Measurements from ENCODE around the gene ERBB4. TPM values are rescaled to one million over a fixed set of nuclear protein-coding genes. Genes with fewer than 3 reads are reported as not detected.
A peak's percentile ranks its signal among the peaks of the same experiment; 100 is the strongest.

ERBB4 gene
- total and polyA plus RNA-seq, 9 donors, result 5.0 to 12.7 (median 7.7) TPM

- Histone ChIP-seq H3K4me1 (ENCODE audit: control insufficient read depth, insufficient read depth, low read length) (no peaks in the 10 kb centered on the region), H3K36me3 (ENCODE audit: control insufficient read depth, insufficient read depth, low read length) (no peaks in the 10 kb centered on the region), H3K4me3 (ENCODE audit: low read length) (no peak overlapping the region), H3K27ac (ENCODE audit: low read length) (no peak overlapping the region), H3K27me3 (ENCODE audit: control insufficient read depth, insufficient read depth, low read length) (no peaks in the 10 kb centered on the region), H3K9me3 (replicated peaks; ENCODE audit: control insufficient read depth, low read depth, low read length) (no peaks in the 10 kb centered on the region)
- DNase-seq, result no peak
- WGBS (ENCODE audit: insufficient coverage), result no CpG with 5 or more reads among the region's 3 CpGs
These were observed 607.3 kb downstream of the ERBB4 start for GRCh38 chr2:211931314-211931713.

DNA sequence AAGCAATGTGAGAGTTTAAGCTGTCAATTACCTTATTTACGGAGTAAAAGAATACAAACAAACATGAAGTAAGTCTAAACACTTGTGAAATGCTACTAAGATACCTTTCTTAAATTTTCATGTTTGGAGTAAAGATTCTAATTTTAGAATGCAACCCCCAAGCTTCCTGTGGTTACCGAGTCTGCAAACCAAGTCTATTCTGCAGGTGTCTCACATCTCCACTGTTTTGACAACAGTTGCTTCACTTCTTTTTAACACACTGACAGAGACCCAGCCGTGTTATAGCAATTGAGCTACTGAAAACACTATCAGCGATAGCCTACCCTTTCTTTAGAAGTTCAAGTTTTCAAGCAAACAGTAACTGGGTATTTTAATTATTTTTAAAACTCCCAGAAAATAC is 608.3 kb downstream of the ERBB4 start:
- H3K27me3 ChIP-seq (ENCODE audit: control insufficient read depth, insufficient read depth, low read length), result no peaks in the 10 kb centered on the region
- H3K36me3 ChIP-seq (ENCODE audit: control insufficient read depth, insufficient read depth, low read length), result no peaks in the 10 kb centered on the region
- H3K27ac ChIP-seq (ENCODE audit: low read length), result no peak overlapping the region
- WGBS (ENCODE audit: insufficient coverage), result 0% methylated on average over 1 of the region's 4 CpGs
- no peak overlapping the region for H3K4me3 ChIP-seq (ENCODE audit: low read length)
- H3K9me3 ChIP-seq (replicated peaks; ENCODE audit: control insufficient read depth, low read depth, low read length), result no peaks in the 10 kb centered on the region
- peak; percentile 16 for DNase-seq
- H3K4me1 ChIP-seq (ENCODE audit: control insufficient read depth, insufficient read depth, low read length), result no peaks in the 10 kb centered on the region

GRCh38 chr2:211928201-211928600 is 610.4 kb downstream of the ERBB4 start:
- DNase-seq, result peak; percentile 5
- Histone ChIP-seq H3K9me3 (replicated peaks; ENCODE audit: control insufficient read depth, low read depth, low read length) (no peaks in the 10 kb centered on the region), H3K4me3 (ENCODE audit: low read length) (no peak overlapping the region), H3K27ac (ENCODE audit: low read length) (no peak overlapping the region), H3K4me1 (ENCODE audit: control insufficient read depth, insufficient read depth, low read length) (no peaks in the 10 kb centered on the region), H3K36me3 (ENCODE audit: control insufficient read depth, insufficient read depth, low read length) (no peaks in the 10 kb centered on the region), H3K27me3 (ENCODE audit: control insufficient read depth, insufficient read depth, low read length) (no peaks in the 10 kb centered on the region)
- WGBS (ENCODE audit: insufficient coverage), result 60% methylated on average over 1 of the region's 8 CpGs

DNA sequence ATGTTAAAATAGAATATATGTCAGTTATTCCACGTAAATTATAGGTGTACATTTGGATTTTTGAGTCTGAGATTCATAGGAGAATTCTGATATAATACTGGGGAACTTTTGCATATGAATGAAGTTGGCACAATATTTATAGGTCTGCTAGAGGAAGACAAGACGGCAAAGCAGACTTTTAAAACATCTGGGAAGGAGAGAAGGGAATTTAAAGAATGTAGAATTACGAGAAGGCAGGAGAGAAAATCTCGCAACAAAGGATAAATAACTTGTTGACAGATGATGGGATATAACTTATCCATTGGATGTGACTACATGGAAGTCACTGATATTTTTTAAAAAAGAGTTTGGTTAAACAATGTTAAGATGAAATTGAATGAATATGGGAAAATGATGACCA is 615.6 kb downstream of the ERBB4 start:
- Histone ChIP-seq H3K27me3 (ENCODE audit: control insufficient read depth, insufficient read depth, low read length) (no peaks in the 10 kb centered on the region), H3K36me3 (ENCODE audit: control insufficient read depth, insufficient read depth, low read length) (no peaks in the 10 kb centered on the region), H3K9me3 (replicated peaks; ENCODE audit: control insufficient read depth, low read depth, low read length) (no peaks in the 10 kb centered on the region), H3K4me3 (ENCODE audit: low read length) (no peak overlapping the region), H3K27ac (ENCODE audit: low read length) (no peak overlapping the region), H3K4me1 (ENCODE audit: control insufficient read depth, insufficient read depth, low read length) (no peaks in the 10 kb centered on the region)
- 25% methylated on average over 3 of the region's 4 CpGs for WGBS (ENCODE audit: insufficient coverage)
- no peak for DNase-seq

DNA sequence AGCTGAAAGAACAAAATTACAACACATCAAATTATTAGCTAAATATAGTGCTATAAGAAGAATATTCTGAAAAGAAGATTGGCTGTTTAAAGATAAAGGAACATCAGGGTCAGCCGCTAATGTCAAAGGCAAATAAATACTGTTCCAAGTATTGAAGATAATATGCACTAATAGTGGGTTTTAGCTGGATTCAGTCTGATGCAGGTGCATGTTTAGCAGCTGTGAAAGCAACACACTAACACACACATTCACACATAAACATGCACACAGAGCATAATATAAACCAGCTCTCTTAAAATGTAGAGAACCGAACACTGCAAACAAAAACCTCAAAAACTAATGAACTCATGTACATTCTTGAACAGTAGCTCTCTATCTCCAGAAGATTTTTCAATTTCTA is 634.6 kb downstream of the ERBB4 start:
- WGBS (ENCODE audit: insufficient coverage), result no CpG with 5 or more reads among the region's 2 CpGs
- peak; percentile 3 for DNase-seq
- H3K9me3 ChIP-seq (replicated peaks; ENCODE audit: control insufficient read depth, low read depth, low read length), result no peaks in the 10 kb centered on the region
- H3K4me1 ChIP-seq (ENCODE audit: control insufficient read depth, insufficient read depth, low read length), result no peaks in the 10 kb centered on the region
- no peaks in the 10 kb centered on the region for H3K27me3 ChIP-seq (ENCODE audit: control insufficient read depth, insufficient read depth, low read length)
- H3K27ac ChIP-seq (ENCODE audit: low read length), result no peak overlapping the region
- H3K36me3 ChIP-seq (ENCODE audit: control insufficient read depth, insufficient read depth, low read length), result no peaks in the 10 kb centered on the region
- no peak overlapping the region for H3K4me3 ChIP-seq (ENCODE audit: low read length)

GRCh38 chr2:211901226-211901846 is 637.3 kb downstream of the ERBB4 start:
- DNase-seq, result peak; percentile 33
- 79% methylated on average over 4 of the region's 6 CpGs for WGBS (ENCODE audit: insufficient coverage)

DNA sequence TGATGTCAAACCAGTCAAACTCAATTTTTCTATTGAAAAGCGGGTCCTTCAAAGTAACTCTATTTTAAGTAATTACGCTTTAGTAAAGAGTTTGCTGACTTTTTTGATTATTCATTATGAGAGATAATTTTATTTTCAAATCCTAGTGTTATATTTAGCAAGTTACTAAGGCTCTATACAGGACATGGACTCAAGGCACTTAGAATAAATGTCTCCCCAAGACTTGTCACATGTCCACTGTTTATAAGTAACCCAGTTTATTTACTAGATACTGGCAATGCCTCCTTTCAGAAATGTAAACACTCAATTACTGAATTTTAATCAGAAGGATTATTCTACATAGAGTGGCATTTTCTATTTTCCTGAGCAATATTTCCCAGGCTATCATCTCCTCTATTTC is 638.1 kb downstream of the ERBB4 start:
- peak; percentile 28 for DNase-seq
- H3K27ac ChIP-seq (ENCODE audit: low read length), result peak overlapping the region; percentile 36
- H3K4me1 ChIP-seq (ENCODE audit: control insufficient read depth, insufficient read depth, low read length), result peaks cover 2% of the 10 kb centered on the region
- no peaks in the 10 kb centered on the region for H3K9me3 ChIP-seq (replicated peaks; ENCODE audit: control insufficient read depth, low read depth, low read length)
- no peaks in the 10 kb centered on the region for H3K36me3 ChIP-seq (ENCODE audit: control insufficient read depth, insufficient read depth, low read length)
- no peaks in the 10 kb centered on the region for H3K27me3 ChIP-seq (ENCODE audit: control insufficient read depth, insufficient read depth, low read length)
- no peak overlapping the region for H3K4me3 ChIP-seq (ENCODE audit: low read length)
- WGBS (ENCODE audit: insufficient coverage), result no CpG with 5 or more reads among the region's 2 CpGs

More at GRCh38 chr2:211901226-211901846, 637.3 kb downstream of the ERBB4 start:
- H3K4me1 ChIP-seq (ENCODE audit: control insufficient read depth, insufficient read depth, low read length), result no peaks in the 10 kb centered on the region
- H3K36me3 ChIP-seq (ENCODE audit: control insufficient read depth, insufficient read depth, low read length), result no peaks in the 10 kb centered on the region
- H3K27ac ChIP-seq (ENCODE audit: low read length), result peak overlapping the region; percentile 36
- H3K9me3 ChIP-seq (replicated peaks; ENCODE audit: control insufficient read depth, low read depth, low read length), result no peaks in the 10 kb centered on the region
- H3K4me3 ChIP-seq (ENCODE audit: low read length), result no peak overlapping the region
- H3K27me3 ChIP-seq (ENCODE audit: control insufficient read depth, insufficient read depth, low read length), result no peaks in the 10 kb centered on the region

GRCh38 chr2:211900000-211900399 is 638.6 kb downstream of the ERBB4 start:
- WGBS (ENCODE audit: insufficient coverage), result 30% methylated on average over 5 of the region's 5 CpGs
- Histone ChIP-seq H3K4me3 (ENCODE audit: low read length) (no peak overlapping the region), H3K36me3 (ENCODE audit: control insufficient read depth, insufficient read depth, low read length) (no peaks in the 10 kb centered on the region), H3K4me1 (ENCODE audit: control insufficient read depth, insufficient read depth, low read length) (peaks cover 2% of the 10 kb centered on the region), H3K27me3 (ENCODE audit: control insufficient read depth, insufficient read depth, low read length) (no peaks in the 10 kb centered on the region), H3K9me3 (replicated peaks; ENCODE audit: control insufficient read depth, low read depth, low read length) (no peaks in the 10 kb centered on the region), H3K27ac (ENCODE audit: low read length) (peak overlapping the region; percentile 33)
- peak; percentile 67 for DNase-seq

DNA sequence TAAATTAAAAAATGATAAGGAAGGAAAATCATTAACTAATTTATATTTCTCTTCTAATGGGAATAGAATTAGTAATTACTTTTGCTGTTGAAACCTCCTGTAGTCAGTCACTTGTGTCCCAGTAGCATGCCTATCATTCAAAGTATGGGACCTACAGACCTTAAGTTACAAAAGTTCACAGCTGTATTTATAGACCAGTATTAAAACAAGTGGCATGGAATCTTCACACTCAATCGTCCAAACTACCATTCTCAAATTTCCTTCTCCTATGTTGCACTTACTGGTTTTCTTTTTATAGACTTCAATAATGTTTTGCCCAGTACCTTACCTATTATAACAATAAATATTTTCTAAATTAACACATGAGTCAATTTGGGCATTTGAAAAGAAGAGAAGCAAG is 639.9 kb downstream of the ERBB4 start:
- H3K4me3 ChIP-seq (ENCODE audit: low read length), result no peak overlapping the region
- no CpG with 5 or more reads among the region's 1 CpG for WGBS (ENCODE audit: insufficient coverage)
- peak overlapping the region; percentile 13 for H3K27ac ChIP-seq (ENCODE audit: low read length)
- no peaks in the 10 kb centered on the region for H3K36me3 ChIP-seq (ENCODE audit: control insufficient read depth, insufficient read depth, low read length)
- DNase-seq, result peak; percentile 52
- no peaks in the 10 kb centered on the region for H3K27me3 ChIP-seq (ENCODE audit: control insufficient read depth, insufficient read depth, low read length)
- no peaks in the 10 kb centered on the region for H3K9me3 ChIP-seq (replicated peaks; ENCODE audit: control insufficient read depth, low read depth, low read length)
- H3K4me1 ChIP-seq (ENCODE audit: control insufficient read depth, insufficient read depth, low read length), result peaks cover 2% of the 10 kb centered on the region

GRCh38 chr2:211881449-211881848 is 657.2 kb downstream of the ERBB4 start:
- WGBS (ENCODE audit: insufficient coverage), result 100% methylated on average over 1 of the region's 6 CpGs

GRCh38 chr2:211879323-211879722 is 659.3 kb downstream of the ERBB4 start:
- no peak overlapping the region for H3K4me3 ChIP-seq (ENCODE audit: low read length)
- no peak overlapping the region for H3K27ac ChIP-seq (ENCODE audit: low read length)
- H3K36me3 ChIP-seq (ENCODE audit: control insufficient read depth, insufficient read depth, low read length), result no peaks in the 10 kb centered on the region
- H3K4me1 ChIP-seq (ENCODE audit: control insufficient read depth, insufficient read depth, low read length), result no peaks in the 10 kb centered on the region
- DNase-seq, result peak; percentile 5
- H3K27me3 ChIP-seq (ENCODE audit: control insufficient read depth, insufficient read depth, low read length), result no peaks in the 10 kb centered on the region
- H3K9me3 ChIP-seq (replicated peaks; ENCODE audit: control insufficient read depth, low read depth, low read length), result no peaks in the 10 kb centered on the region

More at GRCh38 chr2:211881449-211881848, 657.2 kb downstream of the ERBB4 start:
- H3K27me3 ChIP-seq (ENCODE audit: control insufficient read depth, insufficient read depth, low read length), result no peaks in the 10 kb centered on the region
- no peaks in the 10 kb centered on the region for H3K9me3 ChIP-seq (replicated peaks; ENCODE audit: control insufficient read depth, low read depth, low read length)
- no peaks in the 10 kb centered on the region for H3K36me3 ChIP-seq (ENCODE audit: control insufficient read depth, insufficient read depth, low read length)
- H3K4me1 ChIP-seq (ENCODE audit: control insufficient read depth, insufficient read depth, low read length), result no peaks in the 10 kb centered on the region
- DNase-seq, result no peak
- H3K4me3 ChIP-seq (ENCODE audit: low read length), result no peak overlapping the region
- no peak overlapping the region for H3K27ac ChIP-seq (ENCODE audit: low read length)
